Breast epithelium (tissue), 4 donors: ENCODE results near the gene POMT1. TPM values are rescaled to one million over a fixed set of nuclear protein-coding genes. Genes with fewer than 3 reads are reported as not detected.

ENCODE experiments used
- DNase-seq, 2 donors: peaks; one replicate each; pipeline ENCODE4 v3.0.0-alpha.2; 2019; ENCODE audit warnings: low spot score in 2 of 2
- H3K27ac ChIP-seq, 2 donors: fragments of 200-600 bp; sonication (generic) in 1 of 2; one replicate each; pipeline ENCODE4 v1.5.1; 2016 to 2019; ENCODE audit warnings: mild to moderate bottlenecking in 1 of 2
- H3K27me3 ChIP-seq, 2 donors: fragments of 200-600 bp; sonication (generic) in 1 of 2; one replicate each; pipeline versions ENCODE4 v1.5.1 to v1.6.0; 2017 to 2019; ENCODE audit warnings: control low read depth in 1 of 2, mild to moderate bottlenecking in 1 of 2
- H3K36me3 ChIP-seq: fragments of 200-600 bp; one replicate; pipeline ENCODE4 v1.5.1; 2019
- H3K4me1 ChIP-seq, 2 donors: fragments of 200-600 bp; sonication (generic); one replicate each; pipeline ENCODE4 v1.5.1; 2016 to 2019; ENCODE audit warnings: control low read depth in 1 of 2
- H3K4me3 ChIP-seq, 3 donors: fragments of 200-600 bp; sonication (generic); 1 replicate in 2 of 3; 2 replicates in 1 of 3; pipeline ENCODE4 v1.5.1; 2016 to 2019; ENCODE audit warnings: mild to moderate bottlenecking in 3 of 3, moderate library complexity in 2 of 3
- H3K9me3 ChIP-seq, 2 donors: fragments of 200-600 bp; sonication (generic) in 1 of 2; one replicate each; pipeline ENCODE4 v1.5.1; 2016 to 2019; ENCODE audit warnings: control low read depth in 1 of 2
- CTCF ChIP-seq, 3 donors: fragments of 450-650 bp; IDR thresholded peaks; one replicate each; pipeline ENCODE4 v1.5.1; 2016 to 2017; ENCODE audit warnings: antibody characterized with exemption in 3 of 3, mild to moderate bottlenecking in 3 of 3, moderate library complexity in 3 of 3
- POLR2A ChIP-seq: fragments of 450-650 bp; IDR thresholded peaks from one replicate; pipeline ENCODE4 v1.6.1; 2016; ENCODE audit warnings: antibody characterized with exemption, mild to moderate bottlenecking, moderate library complexity
- POLR2AphosphoS5 ChIP-seq, 3 donors: sonication (generic); formaldehyde crosslinking; IDR thresholded peaks; one replicate each; pipeline ENCODE4 v1.6.1; 2017; ENCODE audit warnings: antibody characterized with exemption in 3 of 3
- intact Hi-C: fragments of 100-400 bp; cut with DNase I; formaldehyde crosslinking; loops from one replicate; pipeline ENCODE4 v1.15.1; 2023; ENCODE audit warnings: low total_unique reads
- total RNA-seq, 3 donors: library from RNA; depleted of rRNA; stranded (reverse); fragments of >200 nt; gene quantifications; one replicate each; pipeline ENCODE4 v1.1.0, GENCODE V29; 2016

POMT1 gene
- total RNA-seq, 3 donors from 2014 or later = 26.5 to 45.7 (median 26.6) TPM

DNA sequence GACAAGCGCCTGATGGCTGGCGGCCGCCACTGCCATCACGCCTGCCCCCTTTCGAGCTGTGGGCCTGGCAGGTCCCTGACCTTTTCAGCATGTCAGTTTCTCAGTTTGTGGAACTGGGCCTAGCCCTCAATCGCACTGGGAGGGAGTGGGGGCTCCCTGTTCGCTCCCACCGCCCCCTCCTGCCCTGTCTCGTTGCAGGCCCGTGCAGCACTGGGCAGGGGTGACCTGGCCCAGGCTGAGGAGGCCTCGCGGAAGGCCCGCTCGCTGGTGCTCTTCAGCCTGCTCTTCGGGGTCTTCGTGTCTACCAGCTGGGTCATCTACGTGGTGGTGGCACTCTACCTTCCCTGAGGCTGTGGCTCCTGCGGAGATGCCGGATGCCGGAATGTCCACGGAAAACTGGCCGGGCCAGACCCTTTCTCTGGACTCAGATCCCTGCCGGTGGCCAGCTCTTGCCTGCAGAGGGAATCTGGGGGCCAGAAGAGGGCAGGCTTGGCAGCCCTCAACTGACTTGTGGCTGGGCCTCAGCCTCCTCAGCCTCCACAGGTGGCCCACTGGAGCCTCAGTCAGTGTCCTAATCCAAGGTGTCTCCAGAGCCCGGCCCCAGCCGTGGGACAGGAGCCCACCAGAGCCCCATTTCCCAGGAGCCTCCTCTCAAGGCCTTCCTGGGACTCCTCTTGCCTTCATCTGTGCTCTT is 55.3 kb downstream of the POMT1 start:
- intact Hi-C loops = no loop called here
- H3K9me3 ChIP-seq = peaks cover 0 to 4% of the 10 kb centered on the region in 2 donors
- H3K4me3 ChIP-seq = no peak overlapping the region
- H3K4me1 ChIP-seq = no peaks in the 10 kb centered on the region
- no peaks in the 10 kb centered on the region for H3K36me3 ChIP-seq
- no peak for DNase-seq
- peaks cover 7 to 34% of the 10 kb centered on the region in 2 donors for H3K27me3 ChIP-seq
- H3K27ac ChIP-seq = no peak overlapping the region
- TF ChIP-seq POLR2AphosphoS5 (IDR thresholded peaks at IDR 0.05) (no peak), CTCF (IDR thresholded peaks at IDR 0.05) (no peak), POLR2A (no peak)

- no peaks in the 10 kb centered on the region for H3K4me1 ChIP-seq
- H3K27ac ChIP-seq = no peak overlapping the region
- TF ChIP-seq CTCF (IDR thresholded peaks at IDR 0.05) (no peak), POLR2AphosphoS5 (IDR thresholded peaks at IDR 0.05) (no peak), POLR2A (no peak)
- DNase-seq = no peak
- intact Hi-C loops = no loop called here
- no peak overlapping the region for H3K4me3 ChIP-seq
- no peaks in the 10 kb centered on the region for H3K36me3 ChIP-seq
- peaks cover 7 to 19% of the 10 kb centered on the region in 2 donors for H3K27me3 ChIP-seq
- peaks cover 0 to 6% of the 10 kb centered on the region in 2 donors for H3K9me3 ChIP-seq
These were observed 56.8 kb downstream of the POMT1 start for GRCh38 chr9:131559421-131560000.

- Histone ChIP-seq H3K36me3 (no peaks in the 10 kb centered on the region), H3K4me1 (no peaks in the 10 kb centered on the region), H3K27me3 (no peaks in the 10 kb centered on the region), H3K27ac (no peak overlapping the region), H3K4me3 (no peak overlapping the region), H3K9me3 (peaks cover 0 to 6% of the 10 kb centered on the region in 2 donors)
- no peak for DNase-seq
- intact Hi-C loops = no loop called here
- TF ChIP-seq POLR2A = no peak
- TF ChIP-seq POLR2AphosphoS5 (IDR thresholded peaks at IDR 0.05) = no peak
- TF ChIP-seq CTCF (IDR thresholded peaks at IDR 0.05) = no peak
These were observed 59.6 kb downstream of the POMT1 start for GRCh38 chr9:131562032-131562959.

GRCh38 chr9:131565369-131565768 is 62.7 kb downstream of the POMT1 start:
- intact Hi-C loops = no loop called here
- H3K4me1 ChIP-seq = no peaks in the 10 kb centered on the region
- H3K27ac ChIP-seq = no peak overlapping the region
- H3K36me3 ChIP-seq = no peaks in the 10 kb centered on the region
- H3K27me3 ChIP-seq = no peaks in the 10 kb centered on the region
- TF ChIP-seq POLR2AphosphoS5 (IDR thresholded peaks at IDR 0.05) = no peak
- TF ChIP-seq POLR2A = no peak
- peaks cover 0 to 6% of the 10 kb centered on the region in 2 donors for H3K9me3 ChIP-seq
- DNase-seq = no peak
- H3K4me3 ChIP-seq = no peak overlapping the region

- intact Hi-C loops = no loop called here
- Histone ChIP-seq H3K4me3 (no peak overlapping the region), H3K27me3 (no peaks in the 10 kb centered on the region), H3K36me3 (no peaks in the 10 kb centered on the region), H3K27ac (no peak overlapping the region), H3K9me3 (peaks cover 0 to 6% of the 10 kb centered on the region in 2 donors), H3K4me1 (no peaks in the 10 kb centered on the region)
- DNase-seq = no peak
- TF ChIP-seq POLR2AphosphoS5 (IDR thresholded peaks at IDR 0.05) (no peak), CTCF (IDR thresholded peaks at IDR 0.05) (no peak), POLR2A (no peak)
These were observed 63.4 kb downstream of the POMT1 start for GRCh38 chr9:131566158-131566557.
